Measurements from ENCODE around the gene FYN.
"Not testable (repeated sequence)": the region's sequence is repeated elsewhere in the genome, so short reads cannot be mapped to it uniquely, and the experiment has no call there.

FYN gene

GRCh38 chr6:111650049-111650448 is 223.2 kb downstream of the FYN start:
- Histone ChIP-seq H3K9ac (ENCODE audit: low read depth, low read length) (no peak overlapping the region), H3K36me3 (ENCODE audit: insufficient read depth, low read length) (no peaks in the 10 kb centered on the region), H3K9me3 (ENCODE audit: control insufficient read depth, insufficient read depth, low read length) (no peaks in the 10 kb centered on the region), H3K4me1 (ENCODE audit: insufficient read depth, low read length) (peaks cover 16% of the 10 kb centered on the region)

- Histone ChIP-seq H3K36me3 (ENCODE audit: insufficient read depth, low read length) (no peaks in the 10 kb centered on the region), H3K4me1 (ENCODE audit: insufficient read depth, low read length) (peaks cover 3% of the 10 kb centered on the region), H3K9ac (ENCODE audit: low read depth, low read length) (no peak overlapping the region), H3K9me3 (ENCODE audit: control insufficient read depth, insufficient read depth, low read length) (no peaks in the 10 kb centered on the region)
Measured at GRCh38 chr6:111648100-111648499, 225.2 kb downstream of the FYN start.

GRCh38 chr6:111646942-111647341 is 226.3 kb downstream of the FYN start:
- no peaks in the 10 kb centered on the region for H3K36me3 ChIP-seq (ENCODE audit: insufficient read depth, low read length)
- no peak overlapping the region for H3K9ac ChIP-seq (ENCODE audit: low read depth, low read length)
- no peaks in the 10 kb centered on the region for H3K4me1 ChIP-seq (ENCODE audit: insufficient read depth, low read length)
- no peaks in the 10 kb centered on the region for H3K9me3 ChIP-seq (ENCODE audit: control insufficient read depth, insufficient read depth, low read length)

GRCh38 chr6:111646034-111646433 is 227.2 kb downstream of the FYN start:
- no peaks in the 10 kb centered on the region for H3K36me3 ChIP-seq (ENCODE audit: insufficient read depth, low read length)
- H3K9me3 ChIP-seq (ENCODE audit: control insufficient read depth, insufficient read depth, low read length): no peaks in the 10 kb centered on the region
- no peaks in the 10 kb centered on the region for H3K4me1 ChIP-seq (ENCODE audit: insufficient read depth, low read length)
- H3K9ac ChIP-seq (ENCODE audit: low read depth, low read length): no peak overlapping the region

GRCh38 chr6:111644893-111645430 is 228.3 kb downstream of the FYN start:
- H3K4me1 ChIP-seq (ENCODE audit: insufficient read depth, low read length): no peaks in the 10 kb centered on the region
- no peaks in the 10 kb centered on the region for H3K36me3 ChIP-seq (ENCODE audit: insufficient read depth, low read length)
- H3K9me3 ChIP-seq (ENCODE audit: control insufficient read depth, insufficient read depth, low read length): no peaks in the 10 kb centered on the region
- H3K9ac ChIP-seq (ENCODE audit: low read depth, low read length): no peak overlapping the region

- no peaks in the 10 kb centered on the region for H3K36me3 ChIP-seq (ENCODE audit: insufficient read depth, low read length)
- no peaks in the 10 kb centered on the region for H3K9me3 ChIP-seq (ENCODE audit: control insufficient read depth, insufficient read depth, low read length)
- H3K4me1 ChIP-seq (ENCODE audit: insufficient read depth, low read length): no peaks in the 10 kb centered on the region
- no peak overlapping the region for H3K9ac ChIP-seq (ENCODE audit: low read depth, low read length)
Measured at GRCh38 chr6:111642463-111643158, 230.6 kb downstream of the FYN start.

GRCh38 chr6:111639266-111639665 is 234.0 kb downstream of the FYN start:
- Histone ChIP-seq H3K9me3 (ENCODE audit: control insufficient read depth, insufficient read depth, low read length) (no peaks in the 10 kb centered on the region), H3K36me3 (ENCODE audit: insufficient read depth, low read length) (no peaks in the 10 kb centered on the region), H3K4me1 (ENCODE audit: insufficient read depth, low read length) (no peaks in the 10 kb centered on the region), H3K9ac (ENCODE audit: low read depth, low read length) (no peak overlapping the region)

- not testable (repeated sequence) for H3K9ac ChIP-seq (ENCODE audit: low read depth, low read length); H3K4me1 ChIP-seq (ENCODE audit: insufficient read depth, low read length); H3K9me3 ChIP-seq (ENCODE audit: control insufficient read depth, insufficient read depth, low read length)
Measured at GRCh38 chr6:111634981-111635380, 238.3 kb downstream of the FYN start.

GRCh38 chr6:111633822-111634221 is 239.4 kb downstream of the FYN start:
- H3K9ac ChIP-seq (ENCODE audit: low read depth, low read length): no peak overlapping the region
- H3K4me1 ChIP-seq (ENCODE audit: insufficient read depth, low read length): peaks cover 10% of the 10 kb centered on the region

More at GRCh38 chr6:111634981-111635380, 238.3 kb downstream of the FYN start:
- H3K36me3 ChIP-seq (ENCODE audit: insufficient read depth, low read length): not testable (repeated sequence)

GRCh38 chr6:111632468-111633247 is 240.6 kb downstream of the FYN start:
- H3K9ac ChIP-seq (ENCODE audit: low read depth, low read length): no peak overlapping the region
- H3K4me1 ChIP-seq (ENCODE audit: insufficient read depth, low read length): peaks cover 10% of the 10 kb centered on the region
- no peaks in the 10 kb centered on the region for H3K36me3 ChIP-seq (ENCODE audit: insufficient read depth, low read length)
- no peaks in the 10 kb centered on the region; the same call in 1 of the 2 replicates for H3K9me3 ChIP-seq (ENCODE audit: control insufficient read depth, insufficient read depth, low read length)

More at GRCh38 chr6:111633822-111634221, 239.4 kb downstream of the FYN start:
- Histone ChIP-seq H3K36me3 (ENCODE audit: insufficient read depth, low read length) (no peaks in the 10 kb centered on the region), H3K9me3 (ENCODE audit: control insufficient read depth, insufficient read depth, low read length) (no peaks in the 10 kb centered on the region; the same call in 1 of the 2 replicates)

- no peaks in the 10 kb centered on the region for H3K36me3 ChIP-seq (ENCODE audit: insufficient read depth, low read length)
- H3K9ac ChIP-seq (ENCODE audit: low read depth, low read length): no peak overlapping the region
- H3K9me3 ChIP-seq (ENCODE audit: control insufficient read depth, insufficient read depth, low read length): no peaks in the 10 kb centered on the region; the same call in 1 of the 2 replicates
- H3K4me1 ChIP-seq (ENCODE audit: insufficient read depth, low read length): peaks cover 10% of the 10 kb centered on the region
Measured at GRCh38 chr6:111631903-111632460, 241.3 kb downstream of the FYN start.

- no peaks in the 10 kb centered on the region for H3K36me3 ChIP-seq (ENCODE audit: insufficient read depth, low read length)
- H3K4me1 ChIP-seq (ENCODE audit: insufficient read depth, low read length): peaks cover 10% of the 10 kb centered on the region
Measured at GRCh38 chr6:111631018-111631417, 242.2 kb downstream of the FYN start.

GRCh38 chr6:111628142-111628850 is 245.0 kb downstream of the FYN start:
- Histone ChIP-seq H3K9ac (ENCODE audit: low read depth, low read length) (no peak overlapping the region), H3K36me3 (ENCODE audit: insufficient read depth, low read length) (no peaks in the 10 kb centered on the region), H3K4me1 (ENCODE audit: insufficient read depth, low read length) (peaks cover 14% of the 10 kb centered on the region), H3K9me3 (ENCODE audit: control insufficient read depth, insufficient read depth, low read length) (no peaks in the 10 kb centered on the region; the same call in 1 of the 2 replicates)

More at GRCh38 chr6:111631018-111631417, 242.2 kb downstream of the FYN start:
- no peaks in the 10 kb centered on the region; the same call in 1 of the 2 replicates for H3K9me3 ChIP-seq (ENCODE audit: control insufficient read depth, insufficient read depth, low read length)
- no peak overlapping the region for H3K9ac ChIP-seq (ENCODE audit: low read depth, low read length)

GRCh38 chr6:111626441-111626840 is 246.8 kb downstream of the FYN start:
- H3K36me3 ChIP-seq (ENCODE audit: insufficient read depth, low read length): no peaks in the 10 kb centered on the region

More at GRCh38 chr6:111626441-111626840, 246.8 kb downstream of the FYN start:
- Histone ChIP-seq H3K9ac (ENCODE audit: low read depth, low read length) (no peak overlapping the region), H3K9me3 (ENCODE audit: control insufficient read depth, insufficient read depth, low read length) (no peaks in the 10 kb centered on the region; the same call in 1 of the 2 replicates), H3K4me1 (ENCODE audit: insufficient read depth, low read length) (peaks cover 4% of the 10 kb centered on the region; the same call in 1 of the 2 replicates)

All from ES-I3 (cell line).